GM12878 (cell line): ENCODE results near the gene GRK6. TPM values are rescaled to one million over a fixed set of nuclear protein-coding genes. Genes with fewer than 3 reads are reported as not detected.

Experiments
- ATAC-seq: fragments of 200-7000 bp; cut with Tn5 transposase; 3 replicates; pipeline ENCODE4 v1.9.1; 2020; ENCODE audit warnings: mild to moderate bottlenecking, moderate library complexity
- BruUV-seq: library from RNA; stranded (reverse); fragments of 400-500 nt; replicated peaks from 2 replicates; lab custom pipeline; 2021; lab: Mats Ljungman, UMichigan
- CTCF ChIA-PET: fragments of 300-600 bp; sonication (Branson Sonifier 250); formaldehyde crosslinking; extraction: SDS; loops from one replicate; lab custom pipeline; 2021; ENCODE audit warnings: inconsistent platforms; lab: Yijun Ruan, JAX
- POLR2A ChIA-PET: fragments of 350-600 bp; formaldehyde crosslinking; extraction: SDS; loops from one replicate; lab custom pipeline; 2021; ENCODE audit warnings: inconsistent platforms; lab: Charles Lee
- RAD21 ChIA-PET: fragments of 300-600 bp; sonication (Branson Sonifier 250); formaldehyde crosslinking; loops from one replicate; lab custom pipeline; 2023; ENCODE audit warnings: antibody characterized with exemption; ENCODE audit not compliant: unreplicated experiment; lab: Charles Lee
- SMC1A ChIA-PET: fragments of 300-600 bp; sonication (Branson Sonifier 250); formaldehyde crosslinking; loops from one replicate; lab custom pipeline; 2023; ENCODE audit not compliant: unreplicated experiment, uncharacterized antibody; lab: Charles Lee
- DNase-seq: peaks from one replicate; pipeline ENCODE4 v3.0.0-alpha.2; 2011; ENCODE audit warnings: low read depth, low spot score
- FAIRE-seq: peaks from 3 replicates; lab custom pipeline; 2011; peaks lifted over from hg19 to GRCh38; lab: Jason Lieb, UNC
- H2AFZ ChIP-seq: 2 replicates; pipeline ENCODE4 v1.6.0; 2011; ENCODE audit warnings: low read depth, low read length, control low read depth; ENCODE audit not compliant: control insufficient read depth
- H3K27ac ChIP-seq: 2 replicates; pipeline ENCODE4 v1.5.1; 2011; ENCODE audit warnings: control low read depth; ENCODE audit not compliant: control insufficient read depth, insufficient read depth
- H3K27me3 ChIP-seq, 2 experiments: replicated peaks in 1 of 2; 2 replicates each; pipeline versions ENCODE4 v1.6.0 to v1.6.1; 2011; ENCODE audit warnings: low read length in 1 of 2; ENCODE audit not compliant: control insufficient read depth in 2 of 2, insufficient read depth in 2 of 2
- H3K36me3 ChIP-seq, 2 experiments: 2 replicates each; pipeline ENCODE4 v1.5.1; 2011; ENCODE audit warnings: low read length in 1 of 2; ENCODE audit not compliant: control insufficient read depth in 2 of 2, insufficient read depth in 2 of 2
- H3K4me1 ChIP-seq: 2 replicates; pipeline ENCODE4 v1.6.1; 2011; ENCODE audit warnings: mild to moderate bottlenecking, low read length, moderate library complexity, mixed read lengths; ENCODE audit not compliant: control insufficient read depth, insufficient read depth
- H3K4me2 ChIP-seq: 2 replicates; pipeline ENCODE4 v1.6.0; 2011; ENCODE audit warnings: control low read depth; ENCODE audit not compliant: control insufficient read depth, insufficient read depth
- H3K4me3 ChIP-seq: fragments of 200-600 bp; sonication (generic); 2 replicates; pipeline ENCODE4 v1.5.1; 2016
- H3K79me2 ChIP-seq: 2 replicates; pipeline ENCODE4 v1.6.0; 2011; ENCODE audit warnings: low read length; ENCODE audit not compliant: control insufficient read depth, insufficient read depth
- H3K9ac ChIP-seq: 2 replicates; pipeline ENCODE4 v1.8.0; 2011; ENCODE audit warnings: low read length, control low read depth, mixed read lengths; ENCODE audit not compliant: control insufficient read depth, insufficient read depth
- H3K9me3 ChIP-seq: replicated peaks from 3 replicates; pipeline ENCODE4 v1.5.1; 2011; ENCODE audit warnings: mild to moderate bottlenecking, low read length; ENCODE audit not compliant: control insufficient read depth, insufficient read depth
- H4K20me1 ChIP-seq: 2 replicates; pipeline ENCODE4 v1.6.0; 2011; ENCODE audit not compliant: control insufficient read depth, insufficient read depth
- BCLAF1 ChIP-seq: fragments of 450-650 bp; IDR thresholded peaks from 2 replicates; pipeline ENCODE4 v1.6.1; 2017; ENCODE audit warnings: antibody characterized with exemption, mild to moderate bottlenecking, moderate library complexity
- CEBPB ChIP-seq, 2 experiments: fragments of 150-350 bp in 1 of 2; IDR thresholded peaks; 2 replicates each; pipeline ENCODE4 v1.6.1; 2012 to 2014; ENCODE audit warnings: low read depth in 2 of 2, low read length in 2 of 2, borderline replicate concordance in 1 of 2, inconsistent platforms in 1 of 2
- DPF2 ChIP-seq: fragments of 450-650 bp; IDR thresholded peaks from 2 replicates; pipeline ENCODE4 v1.6.1; 2017; ENCODE audit warnings: mild to moderate bottlenecking
- FOXM1 ChIP-seq: IDR thresholded peaks from 2 replicates; pipeline ENCODE4 v1.6.1; 2012; ENCODE audit warnings: low read depth, mild to moderate bottlenecking, inconsistent platforms, low read length, moderate library complexity
- POLR2A ChIP-seq: IDR thresholded peaks from 2 replicates; pipeline ENCODE4 v1.6.1; 2011; ENCODE audit warnings: low read depth, mild to moderate bottlenecking, low read length
- RUNX3 ChIP-seq: IDR thresholded peaks from 2 replicates; pipeline ENCODE4 v1.6.1; 2012; ENCODE audit warnings: low read length, inconsistent platforms
- SPI1 ChIP-seq: IDR thresholded peaks from 2 replicates; pipeline ENCODE4 v1.6.1; 2011; ENCODE audit warnings: low read depth, mild to moderate bottlenecking, low read length, moderate library complexity, borderline replicate concordance; ENCODE audit not compliant: insufficient read depth
- TCF12 ChIP-seq: IDR thresholded peaks from 2 replicates; pipeline ENCODE4 v1.6.1; 2011; ENCODE audit warnings: low read depth, mild to moderate bottlenecking, low read length
- YY1 ChIP-seq: IDR thresholded peaks from 2 replicates; pipeline ENCODE4 v1.6.1; 2011; ENCODE audit warnings: low read depth, mild to moderate bottlenecking, low read length
- WGBS: methylation state at CpG from one replicate; pipeline ENCODE4 v1.1.6; 2016; ENCODE audit warnings: low lambda C conversion rate; ENCODE audit not compliant: insufficient replicate concordance, insufficient coverage; ENCODE audit errors: missing lambda C conversion rate; 5-methylcytosine and 5-hydroxymethylcytosine counted together
- in situ Hi-C: fragments of 300-500 bp; cut with MboI; formaldehyde crosslinking; loops from 9 replicates; pipeline ENCODE4 v1.14.3; 2018; ENCODE audit warnings: mixed read lengths
- intact Hi-C: fragments of 100-400 bp; cut with micrococcal nuclease; formaldehyde crosslinking; loops from one replicate; pipeline ENCODE4 v1.14.2; 2022; ENCODE audit not compliant: unreplicated experiment
- polyA plus RNA-seq, 11 experiments: library from polyadenylated mRNA; depleted of rRNA in 4 of 11; unstranded in 6 of 11; stranded (reverse) in 5 of 11; fragments of >200 nt; fragmentation: Nextera tagmentation in 4 of 11; fragmentation: Illumina TruSeq in 1 of 11; extraction: Ambion mirVana in 4 of 11; extraction: Trizol in 1 of 11; gene quantifications; 1 replicate in 1 of 11; 2 replicates in 10 of 11; pipeline versions ENCODE4 v1.2.1 to v1.2.3, GENCODE V29; 2011 to 2016; ENCODE audit warnings: inconsistent platforms in 2 of 11, missing spikeins in 2 of 11, low read depth in 1 of 11
- total RNA-seq, 4 experiments: library from RNA; depleted of rRNA in 3 of 4; stranded (reverse); fragments of >200 nt in 3 of 4; fragmentation: Illumina TruSeq in 1 of 4; extraction: Trizol in 1 of 4; gene quantifications; 2 replicates each; pipeline versions ENCODE4 v1.2.1 to v1.2.3, GENCODE V29; 2013 to 2021

The GRK6 gene
- total and polyA plus RNA-seq, 10 of the 15 experiments (the other 5 are each of a cell fraction or from before 2014, with no cell fraction given) = 0.79 to 124 (median 41.6) TPM

- Histone ChIP-seq H3K27ac (no peak overlapping the region), H3K4me1 (peaks cover 21% of the 10 kb centered on the region), H3K4me3 (no peak overlapping the region), H4K20me1 (no peaks in the 10 kb centered on the region), H2AFZ (peak overlapping the region; percentile 16; the same call in 1 of the 2 replicates), H3K27me3 (no peaks in the 10 kb centered on the region), H3K9me3 (no peaks in the 10 kb centered on the region), H3K36me3 (no peaks in the 10 kb centered on the region; a peak in 2 of 4 replicates), H3K79me2 (no peaks in the 10 kb centered on the region), H3K9ac (no peak overlapping the region), H3K4me2 (no peak overlapping the region)
- TF ChIP-seq RUNX3 (0 out of 2 replicates have a peak, but pooled peaks have one; percentile 38), POLR2A (0 out of 2 replicates have a peak, but pooled peaks have one; percentile 11), YY1 (0 out of 2 replicates have a peak, but pooled peaks have one; percentile 19), TCF12 (no peak), BCLAF1 (no peak), FOXM1 (no peak), DPF2 (no peak), CEBPB (IDR thresholded peaks at IDR 0.05; ENCODE audit: borderline replicate concordance in 1 of 2, low read depth in 2 of 2, low read length in 2 of 2) (peak in 1 of 2 experiments; percentile 58; a peak in 1 of 4 replicates), SPI1 (peak; percentile 22; the same call in 1 of the 2 replicates)
- in situ Hi-C loops (no loop called here), intact Hi-C loops (no loop called here)
- POLR2A ChIA-PET = interaction anchor here (0.9 to 1.2 kb wide), 2 partner anchors 15 to 35 kb away, joined by 3 to 4 read pairs; no protein-coding TSS in a partner anchor
- no peak for DNase-seq
- CTCF ChIA-PET = interaction anchor here (0.7 to 2.5 kb wide), 7 partner anchors 10 to 75 kb away, joined by 3 to 13 read pairs (median 4); partner anchors contain the start of gene PDLIM7
- SMC1A ChIA-PET = interaction anchor here (1.0 to 1.2 kb wide), 3 partner anchors 22 to 30 kb away, joined by 3 to 4 read pairs (median 3); no protein-coding TSS in a partner anchor
- WGBS = 66% methylated on average over 18 of the region's 18 CpGs
- RAD21 ChIA-PET = interaction anchor here (1.4 kb wide), 1 partner anchor 15 kb away, joined by 3 read pairs; no protein-coding TSS in a partner anchor
- no TSS peak for BruUV-seq
- ATAC-seq = peak; percentile 56
- no peak for FAIRE-seq
These were observed 52.5 kb downstream of the GRK6 start for GRCh38 chr5:177478711-177479646.
